Smooth muscle cell (in vitro differentiated cells): ENCODE results near the gene LIPC. TPM values are rescaled to one million over a fixed set of nuclear protein-coding genes. Genes with fewer than 3 reads are reported as not detected.

Source experiments
- DNase-seq: peaks from one replicate; lab custom pipeline; 2025; ENCODE audit not compliant: unreplicated experiment; lab: John Stamatoyannopoulos, UW
- H2AFZ ChIP-seq: fragments of 200-600 bp; sonication (generic); 2 replicates; pipeline ENCODE4 v1.6.0; 2016; ENCODE audit warnings: antibody characterized with exemption, low read depth, mild to moderate bottlenecking
- H3F3A ChIP-seq: fragments of 200-600 bp; sonication (generic); 2 replicates; pipeline ENCODE4 v1.6.0; 2017; ENCODE audit warnings: antibody characterized with exemption, low read depth
- H3K27ac ChIP-seq: fragments of 200-600 bp; sonication (generic); 2 replicates; pipeline ENCODE4 v1.5.1; 2016; ENCODE audit warnings: low read depth, mild to moderate bottlenecking
- H3K27me3 ChIP-seq: fragments of 200-600 bp; sonication (generic); 2 replicates; pipeline ENCODE4 v1.6.1; 2016; ENCODE audit warnings: low read depth, mild to moderate bottlenecking
- H3K36me3 ChIP-seq: fragments of 200-600 bp; sonication (generic); 2 replicates; pipeline ENCODE4 v1.5.1; 2016; ENCODE audit warnings: low read depth
- H3K4me1 ChIP-seq: fragments of 200-600 bp; sonication (generic); 2 replicates; pipeline ENCODE4 v1.5.1; 2016; ENCODE audit warnings: low read depth
- H3K4me2 ChIP-seq: fragments of 200-600 bp; sonication (generic); 2 replicates; pipeline ENCODE4 v1.6.0; 2016; ENCODE audit warnings: mild to moderate bottlenecking
- H3K4me3 ChIP-seq: fragments of 200-600 bp; sonication (generic); 2 replicates; pipeline ENCODE4 v1.5.1; 2016; ENCODE audit warnings: mild to moderate bottlenecking
- H3K79me2 ChIP-seq: fragments of 200-600 bp; sonication (generic); 2 replicates; pipeline ENCODE4 v1.6.0; 2016; ENCODE audit warnings: low read depth, mild to moderate bottlenecking
- H3K9ac ChIP-seq: fragments of 200-600 bp; sonication (generic); 2 replicates; pipeline ENCODE4 v1.6.0; 2016; ENCODE audit warnings: low read depth
- H3K9me3 ChIP-seq: fragments of 200-600 bp; sonication (generic); replicated peaks from 2 replicates; pipeline ENCODE4 v1.5.1; 2016; ENCODE audit warnings: low read depth
- H4K20me1 ChIP-seq: fragments of 200-600 bp; sonication (generic); 2 replicates; pipeline ENCODE4 v1.6.0; 2016; ENCODE audit warnings: low read depth
- WGBS: methylation state at CpG from one replicate; pipeline ENCODE4 v1.1.7; 2016; ENCODE audit warnings: low lambda C conversion rate; 5-methylcytosine and 5-hydroxymethylcytosine counted together
- polyA plus RNA-seq: library from polyadenylated mRNA; unstranded; fragments of >200 nt; fragmentation: Nextera tagmentation; extraction: Ambion mirVana; gene quantifications from 2 replicates; pipeline ENCODE4 v1.2.1, GENCODE V29; 2016
- total RNA-seq: library from RNA; depleted of rRNA; stranded (reverse); fragments of >200 nt; gene quantifications from 2 replicates; pipeline ENCODE4 v1.2.3, GENCODE V29; 2014
- TF ChIP-seq, protein P1 (sequence below): fragments of 200-600 bp; sonication (generic); IDR thresholded peaks from 2 replicates; pipeline ENCODE4 v1.5.1; 2017; ENCODE audit warnings: borderline replicate concordance, mild to moderate bottlenecking, antibody characterized with exemption; ENCODE audit not compliant: insufficient read depth, poor library complexity, severe bottlenecking

Gene LIPC
- total and polyA plus RNA-seq, 2 experiments from 2014 or later = not detected

GRCh38 chr15:58433597-58434333 lies 2.0 kb downstream of the LIPC start:
- Histone ChIP-seq H3K4me1 (no peaks in the 10 kb centered on the region), H3K79me2 (no peaks in the 10 kb centered on the region), H3K27me3 (no peaks in the 10 kb centered on the region), H3K36me3 (no peaks in the 10 kb centered on the region), H3K27ac (no peak overlapping the region), H3K4me3 (no peak overlapping the region), H3F3A (no peaks in the 10 kb centered on the region), H3K4me2 (no peak overlapping the region), H4K20me1 (no peaks in the 10 kb centered on the region), H3K9ac (no peak overlapping the region), H2AFZ (peak overlapping the region; percentile 49), H3K9me3 (no peaks in the 10 kb centered on the region)
- 73% methylated on average over 4 of the region's 4 CpGs for WGBS
- TF ChIP-seq, protein P1, sequence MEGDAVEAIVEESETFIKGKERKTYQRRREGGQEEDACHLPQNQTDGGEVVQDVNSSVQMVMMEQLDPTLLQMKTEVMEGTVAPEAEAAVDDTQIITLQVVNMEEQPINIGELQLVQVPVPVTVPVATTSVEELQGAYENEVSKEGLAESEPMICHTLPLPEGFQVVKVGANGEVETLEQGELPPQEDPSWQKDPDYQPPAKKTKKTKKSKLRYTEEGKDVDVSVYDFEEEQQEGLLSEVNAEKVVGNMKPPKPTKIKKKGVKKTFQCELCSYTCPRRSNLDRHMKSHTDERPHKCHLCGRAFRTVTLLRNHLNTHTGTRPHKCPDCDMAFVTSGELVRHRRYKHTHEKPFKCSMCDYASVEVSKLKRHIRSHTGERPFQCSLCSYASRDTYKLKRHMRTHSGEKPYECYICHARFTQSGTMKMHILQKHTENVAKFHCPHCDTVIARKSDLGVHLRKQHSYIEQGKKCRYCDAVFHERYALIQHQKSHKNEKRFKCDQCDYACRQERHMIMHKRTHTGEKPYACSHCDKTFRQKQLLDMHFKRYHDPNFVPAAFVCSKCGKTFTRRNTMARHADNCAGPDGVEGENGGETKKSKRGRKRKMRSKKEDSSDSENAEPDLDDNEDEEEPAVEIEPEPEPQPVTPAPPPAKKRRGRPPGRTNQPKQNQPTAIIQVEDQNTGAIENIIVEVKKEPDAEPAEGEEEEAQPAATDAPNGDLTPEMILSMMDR = no peak
- no peak for DNase-seq

DNA sequence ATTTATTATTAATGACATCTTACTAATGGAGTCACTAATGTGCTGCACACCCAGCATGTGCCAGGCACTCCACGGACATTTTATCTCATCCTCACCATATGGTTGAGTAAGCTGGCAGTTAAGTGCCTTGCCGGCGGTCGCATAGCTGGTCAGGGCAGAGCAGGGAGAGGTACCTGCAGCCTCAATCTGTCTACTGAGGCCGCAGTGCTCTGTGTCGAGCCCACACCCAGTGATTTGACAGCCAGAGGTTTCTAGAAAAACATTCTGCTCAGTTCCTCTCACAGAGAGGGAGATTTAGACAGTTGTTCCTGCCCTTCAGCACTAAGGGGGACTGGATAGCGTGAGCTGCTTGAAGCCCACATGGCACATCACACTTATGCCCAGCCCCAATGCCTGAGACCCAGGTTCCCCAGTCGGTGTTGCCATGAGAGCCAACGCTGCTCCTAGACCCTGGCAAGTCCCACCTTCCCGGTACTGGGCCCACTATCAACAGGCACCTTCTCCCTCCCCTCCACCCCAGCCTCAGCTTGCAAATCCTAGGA lies 2.6 kb downstream of the LIPC start:
- Histone ChIP-seq H3K9ac (no peak overlapping the region), H4K20me1 (no peaks in the 10 kb centered on the region), H3K4me1 (no peaks in the 10 kb centered on the region), H3F3A (no peaks in the 10 kb centered on the region), H3K9me3 (no peaks in the 10 kb centered on the region), H3K4me3 (no peak overlapping the region), H3K4me2 (no peak overlapping the region), H3K27ac (no peak overlapping the region), H3K27me3 (no peaks in the 10 kb centered on the region), H2AFZ (no peak overlapping the region), H3K36me3 (no peaks in the 10 kb centered on the region), H3K79me2 (no peaks in the 10 kb centered on the region)
- DNase-seq = no peak
- TF ChIP-seq, protein P1 = no peak
- 88% methylated on average over 10 of the region's 10 CpGs for WGBS

GRCh38 chr15:58436552-58436951 lies 4.8 kb downstream of the LIPC start:
- TF ChIP-seq, protein P1 = no peak
- Histone ChIP-seq H3F3A (no peaks in the 10 kb centered on the region), H3K79me2 (no peaks in the 10 kb centered on the region), H3K27ac (no peak overlapping the region), H3K4me1 (no peaks in the 10 kb centered on the region), H3K4me2 (no peak overlapping the region), H4K20me1 (no peaks in the 10 kb centered on the region), H3K27me3 (no peaks in the 10 kb centered on the region), H2AFZ (no peak overlapping the region), H3K4me3 (no peak overlapping the region), H3K9ac (no peak overlapping the region), H3K9me3 (no peaks in the 10 kb centered on the region), H3K36me3 (no peaks in the 10 kb centered on the region)
- DNase-seq = no peak
- 73% methylated on average over 4 of the region's 4 CpGs for WGBS
